Body of pancreas (tissue), 4 donors: ENCODE results near the gene DOK3.

Experiments used
- POLR2A ChIP-seq, 3 donors: fragments of 450-650 bp; IDR thresholded peaks; one replicate each; pipeline ENCODE4 v1.6.1; 2016; ENCODE audit warnings: antibody characterized with exemption in 3 of 3, mild to moderate bottlenecking in 2 of 3
- TF ChIP-seq, protein P1 (sequence below), 7 experiments: fragments of 450-650 bp in 4 of 7; fragments of 200-600 bp in 3 of 7; sonication (generic) in 3 of 7; IDR thresholded peaks; one replicate each; pipeline ENCODE4 v1.5.1; 2016 to 2019; ENCODE audit warnings: antibody characterized with exemption in 7 of 7

DNA sequence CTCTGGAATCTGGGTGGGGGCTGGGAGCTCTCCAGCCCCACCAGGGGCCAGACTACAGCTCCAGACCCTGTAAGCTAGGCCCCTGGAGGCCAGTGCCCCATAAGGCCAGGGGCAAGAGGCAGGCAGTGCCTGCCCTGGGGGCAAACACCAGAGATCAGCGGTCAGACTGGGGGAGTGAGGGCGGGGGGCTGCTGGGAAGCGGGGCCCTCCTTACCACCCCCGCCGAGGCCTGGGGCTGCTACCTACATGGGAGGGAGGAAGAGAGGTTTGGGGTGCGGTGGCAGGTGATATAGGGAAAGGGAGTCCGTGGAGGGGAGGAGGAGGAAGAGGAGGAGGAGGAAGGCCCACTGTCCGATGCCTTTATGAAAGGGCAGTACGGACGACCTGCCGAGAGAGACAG, 50.3 kb downstream of the DOK3 start:
- TF ChIP-seq, protein P1, sequence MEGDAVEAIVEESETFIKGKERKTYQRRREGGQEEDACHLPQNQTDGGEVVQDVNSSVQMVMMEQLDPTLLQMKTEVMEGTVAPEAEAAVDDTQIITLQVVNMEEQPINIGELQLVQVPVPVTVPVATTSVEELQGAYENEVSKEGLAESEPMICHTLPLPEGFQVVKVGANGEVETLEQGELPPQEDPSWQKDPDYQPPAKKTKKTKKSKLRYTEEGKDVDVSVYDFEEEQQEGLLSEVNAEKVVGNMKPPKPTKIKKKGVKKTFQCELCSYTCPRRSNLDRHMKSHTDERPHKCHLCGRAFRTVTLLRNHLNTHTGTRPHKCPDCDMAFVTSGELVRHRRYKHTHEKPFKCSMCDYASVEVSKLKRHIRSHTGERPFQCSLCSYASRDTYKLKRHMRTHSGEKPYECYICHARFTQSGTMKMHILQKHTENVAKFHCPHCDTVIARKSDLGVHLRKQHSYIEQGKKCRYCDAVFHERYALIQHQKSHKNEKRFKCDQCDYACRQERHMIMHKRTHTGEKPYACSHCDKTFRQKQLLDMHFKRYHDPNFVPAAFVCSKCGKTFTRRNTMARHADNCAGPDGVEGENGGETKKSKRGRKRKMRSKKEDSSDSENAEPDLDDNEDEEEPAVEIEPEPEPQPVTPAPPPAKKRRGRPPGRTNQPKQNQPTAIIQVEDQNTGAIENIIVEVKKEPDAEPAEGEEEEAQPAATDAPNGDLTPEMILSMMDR (IDR thresholded peaks at IDR 0.05): no peak
- TF ChIP-seq POLR2A (IDR thresholded peaks at IDR 0.05): no peak
